HG03439 (cell line): ENCODE measurements around the gene TLL2.

ENCODE experiments used
- ATAC-seq: cut with Tn5 transposase; IDR thresholded peaks from one replicate; pipeline ENCODE4 v1.9.1; 2021; ENCODE audit warnings: mild to moderate bottlenecking, moderate library complexity; ENCODE audit not compliant: unreplicated experiment

Gene TLL2

GRCh38 chr10:96337106-96337505, 176.6 kb downstream of the TLL2 start:
- ATAC-seq = no peak

GRCh38 chr10:96334616-96335526, 178.9 kb downstream of the TLL2 start:
- no peak for ATAC-seq

- ATAC-seq = no peak
These were observed 180.6 kb downstream of the TLL2 start for GRCh38 chr10:96333101-96333500.

GRCh38 chr10:96327462-96327861, 186.3 kb downstream of the TLL2 start:
- ATAC-seq = no peak

- ATAC-seq = peak; percentile 92
These were observed 187.9 kb downstream of the TLL2 start for GRCh38 chr10:96325719-96326373.

- no peak for ATAC-seq
These were observed 189.3 kb downstream of the TLL2 start for GRCh38 chr10:96324447-96324846.

- ATAC-seq = no peak
These were observed 191.5 kb downstream of the TLL2 start for GRCh38 chr10:96322275-96322674.

- ATAC-seq = no peak
These were observed 191.9 kb downstream of the TLL2 start for GRCh38 chr10:96321822-96322221.

- ATAC-seq = no peak
These were observed 193.8 kb downstream of the TLL2 start for GRCh38 chr10:96319754-96320474.

GRCh38 chr10:96317067-96317833, 196.5 kb downstream of the TLL2 start:
- ATAC-seq = no peak
